Neural progenitor cell (in vitro differentiated cells): ENCODE measurements around the gene RAB11FIP5. TPM values are rescaled to one million over a fixed set of nuclear protein-coding genes. Genes with fewer than 3 reads are reported as not detected.

Experiments
- DNase-seq: peaks from one replicate; pipeline ENCODE4 v3.0.0-alpha.2; 2016; ENCODE audit warnings: low spot score
- H2AFZ ChIP-seq: fragments of 200-600 bp; sonication (generic); replicated peaks from 2 replicates; pipeline ENCODE4 v1.6.1; 2016; ENCODE audit warnings: antibody characterized with exemption
- H3F3A ChIP-seq: fragments of 200-600 bp; sonication (generic); 2 replicates; pipeline ENCODE4 v1.6.1; 2016; ENCODE audit warnings: antibody characterized with exemption, low read depth
- H3K27ac ChIP-seq: fragments of 200-600 bp; sonication (generic); 2 replicates; pipeline ENCODE4 v1.5.1; 2016; ENCODE audit warnings: mild to moderate bottlenecking
- H3K27me3 ChIP-seq: fragments of 200-600 bp; sonication (generic); 2 replicates; pipeline ENCODE4 v1.6.1; 2016; ENCODE audit warnings: mild to moderate bottlenecking, moderate library complexity
- H3K36me3 ChIP-seq: fragments of 200-600 bp; sonication (generic); 2 replicates; pipeline ENCODE4 v1.5.1; 2016
- H3K4me1 ChIP-seq: fragments of 200-600 bp; sonication (generic); 2 replicates; pipeline ENCODE4 v1.6.1; 2016; ENCODE audit warnings: mixed run types
- H3K4me2 ChIP-seq: fragments of 200-600 bp; sonication (generic); 2 replicates; pipeline ENCODE4 v1.6.1; 2016
- H3K4me3 ChIP-seq: fragments of 200-600 bp; sonication (generic); 2 replicates; pipeline ENCODE4 v1.5.1; 2016
- H3K79me2 ChIP-seq: fragments of 200-600 bp; sonication (generic); 2 replicates; pipeline ENCODE4 v1.6.1; 2016; ENCODE audit warnings: low read depth
- H3K9ac ChIP-seq: fragments of 200-600 bp; sonication (generic); 2 replicates; pipeline ENCODE4 v1.6.1; 2016
- H3K9me3 ChIP-seq: fragments of 200-600 bp; sonication (generic); 2 replicates; pipeline ENCODE4 v1.5.1; 2016; ENCODE audit warnings: low read depth
- H4K20me1 ChIP-seq: fragments of 200-600 bp; sonication (generic); 2 replicates; pipeline ENCODE4 v1.6.1; 2016; ENCODE audit warnings: low read depth
- H3K27ac Mint-ChIP-seq: 3 replicates; pipeline ENCODE4 v1.8.0; 2021; ENCODE audit warnings: mixed read lengths
- H3K27me3 Mint-ChIP-seq: 2 replicates; pipeline ENCODE4 v1.8.0; 2022; ENCODE audit warnings: low read depth, mild to moderate bottlenecking, inconsistent platforms, moderate library complexity, mixed read lengths; ENCODE audit not compliant: insufficient read depth
- H3K36me3 Mint-ChIP-seq: 3 replicates; pipeline ENCODE4 v1.8.0; 2021; ENCODE audit warnings: mixed read lengths
- H3K4me1 Mint-ChIP-seq: 3 replicates; pipeline ENCODE4 v1.8.0; 2021; ENCODE audit warnings: mixed read lengths
- H3K4me3 Mint-ChIP-seq: 3 replicates; pipeline ENCODE4 v1.8.0; 2021; ENCODE audit warnings: mild to moderate bottlenecking, moderate library complexity, mixed read lengths
- H3K9me3 Mint-ChIP-seq: 3 replicates; pipeline ENCODE4 v1.8.0; 2020; ENCODE audit warnings: mixed read lengths
- EZH2 ChIP-seq: fragments of 200-600 bp; sonication (generic); IDR thresholded peaks from 2 replicates; pipeline ENCODE4 v1.6.1; 2017; ENCODE audit warnings: antibody characterized with exemption, mild to moderate bottlenecking, moderate library complexity
- EZH2phosphoT487 ChIP-seq: fragments of 200-600 bp; sonication (generic); IDR thresholded peaks from 2 replicates; pipeline ENCODE4 v1.6.1; 2017; ENCODE audit warnings: antibody characterized with exemption
- total RNA-seq: library from RNA; depleted of rRNA; stranded (reverse); fragments of >200 nt; gene quantifications from 2 replicates; pipeline ENCODE4 v1.2.3, GENCODE V29; 2015; ENCODE audit warnings: low replicate concordance
- TF ChIP-seq, protein P1 (sequence below): fragments of 200-600 bp; sonication (generic); IDR thresholded peaks from 2 replicates; pipeline ENCODE4 v1.5.1; 2017; ENCODE audit warnings: antibody characterized with exemption, mild to moderate bottlenecking

RAB11FIP5 gene
- total RNA-seq, 1 donor from 2014 or later, result 4.2 TPM

GRCh38 chr2:73080321-73081131, 32.2 kb downstream of the RAB11FIP5 start:
- Mint-ChIP-seq H3K27ac (no peak overlapping the region), H3K36me3 (peaks cover 3% of the 10 kb centered on the region), H3K4me3 (no peak overlapping the region), H3K4me1 (no peaks in the 10 kb centered on the region), H3K27me3 (peaks cover 7% of the 10 kb centered on the region), H3K9me3 (no peaks in the 10 kb centered on the region)
- Histone ChIP-seq H3K9me3 (no peaks in the 10 kb centered on the region), H3K36me3 (no peaks in the 10 kb centered on the region), H3K79me2 (no peaks in the 10 kb centered on the region), H4K20me1 (peaks cover 5% of the 10 kb centered on the region), H3F3A (no peaks in the 10 kb centered on the region), H3K4me3 (no peak overlapping the region), H3K27me3 (no peaks in the 10 kb centered on the region), H3K9ac (no peak overlapping the region), H3K27ac (no peak overlapping the region), H3K4me1 (peaks cover 9% of the 10 kb centered on the region), H2AFZ (no peak overlapping the region), H3K4me2 (no peak overlapping the region)
- no peak for DNase-seq
- TF ChIP-seq EZH2 (no peak), EZH2phosphoT487 (no peak)

GRCh38 chr2:73079636-73080035, 33.1 kb downstream of the RAB11FIP5 start:
- H3K4me3 Mint-ChIP-seq, result no peak overlapping the region
- H3K36me3 ChIP-seq, result no peaks in the 10 kb centered on the region
- no peak overlapping the region for H3K9ac ChIP-seq
- H3K79me2 ChIP-seq, result no peaks in the 10 kb centered on the region
- DNase-seq, result no peak
- H3K4me2 ChIP-seq, result no peak overlapping the region
- H3K36me3 Mint-ChIP-seq, result peaks cover 3% of the 10 kb centered on the region
- H3K4me3 ChIP-seq, result no peak overlapping the region
- no peak overlapping the region for H2AFZ ChIP-seq
- H3K9me3 Mint-ChIP-seq, result no peaks in the 10 kb centered on the region
- peaks cover 5% of the 10 kb centered on the region for H4K20me1 ChIP-seq
- H3K4me1 Mint-ChIP-seq, result no peaks in the 10 kb centered on the region
- H3K27me3 ChIP-seq, result no peaks in the 10 kb centered on the region
- H3K27me3 Mint-ChIP-seq, result peaks cover 7% of the 10 kb centered on the region
- H3K27ac ChIP-seq, result no peak overlapping the region
- TF ChIP-seq EZH2phosphoT487 (no peak), EZH2 (no peak)
- TF ChIP-seq, protein P1, sequence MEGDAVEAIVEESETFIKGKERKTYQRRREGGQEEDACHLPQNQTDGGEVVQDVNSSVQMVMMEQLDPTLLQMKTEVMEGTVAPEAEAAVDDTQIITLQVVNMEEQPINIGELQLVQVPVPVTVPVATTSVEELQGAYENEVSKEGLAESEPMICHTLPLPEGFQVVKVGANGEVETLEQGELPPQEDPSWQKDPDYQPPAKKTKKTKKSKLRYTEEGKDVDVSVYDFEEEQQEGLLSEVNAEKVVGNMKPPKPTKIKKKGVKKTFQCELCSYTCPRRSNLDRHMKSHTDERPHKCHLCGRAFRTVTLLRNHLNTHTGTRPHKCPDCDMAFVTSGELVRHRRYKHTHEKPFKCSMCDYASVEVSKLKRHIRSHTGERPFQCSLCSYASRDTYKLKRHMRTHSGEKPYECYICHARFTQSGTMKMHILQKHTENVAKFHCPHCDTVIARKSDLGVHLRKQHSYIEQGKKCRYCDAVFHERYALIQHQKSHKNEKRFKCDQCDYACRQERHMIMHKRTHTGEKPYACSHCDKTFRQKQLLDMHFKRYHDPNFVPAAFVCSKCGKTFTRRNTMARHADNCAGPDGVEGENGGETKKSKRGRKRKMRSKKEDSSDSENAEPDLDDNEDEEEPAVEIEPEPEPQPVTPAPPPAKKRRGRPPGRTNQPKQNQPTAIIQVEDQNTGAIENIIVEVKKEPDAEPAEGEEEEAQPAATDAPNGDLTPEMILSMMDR, result no peak
- H3K4me1 ChIP-seq, result peaks cover 9% of the 10 kb centered on the region
- H3K9me3 ChIP-seq, result no peaks in the 10 kb centered on the region
- no peaks in the 10 kb centered on the region for H3F3A ChIP-seq
- H3K27ac Mint-ChIP-seq, result no peak overlapping the region

DNA sequence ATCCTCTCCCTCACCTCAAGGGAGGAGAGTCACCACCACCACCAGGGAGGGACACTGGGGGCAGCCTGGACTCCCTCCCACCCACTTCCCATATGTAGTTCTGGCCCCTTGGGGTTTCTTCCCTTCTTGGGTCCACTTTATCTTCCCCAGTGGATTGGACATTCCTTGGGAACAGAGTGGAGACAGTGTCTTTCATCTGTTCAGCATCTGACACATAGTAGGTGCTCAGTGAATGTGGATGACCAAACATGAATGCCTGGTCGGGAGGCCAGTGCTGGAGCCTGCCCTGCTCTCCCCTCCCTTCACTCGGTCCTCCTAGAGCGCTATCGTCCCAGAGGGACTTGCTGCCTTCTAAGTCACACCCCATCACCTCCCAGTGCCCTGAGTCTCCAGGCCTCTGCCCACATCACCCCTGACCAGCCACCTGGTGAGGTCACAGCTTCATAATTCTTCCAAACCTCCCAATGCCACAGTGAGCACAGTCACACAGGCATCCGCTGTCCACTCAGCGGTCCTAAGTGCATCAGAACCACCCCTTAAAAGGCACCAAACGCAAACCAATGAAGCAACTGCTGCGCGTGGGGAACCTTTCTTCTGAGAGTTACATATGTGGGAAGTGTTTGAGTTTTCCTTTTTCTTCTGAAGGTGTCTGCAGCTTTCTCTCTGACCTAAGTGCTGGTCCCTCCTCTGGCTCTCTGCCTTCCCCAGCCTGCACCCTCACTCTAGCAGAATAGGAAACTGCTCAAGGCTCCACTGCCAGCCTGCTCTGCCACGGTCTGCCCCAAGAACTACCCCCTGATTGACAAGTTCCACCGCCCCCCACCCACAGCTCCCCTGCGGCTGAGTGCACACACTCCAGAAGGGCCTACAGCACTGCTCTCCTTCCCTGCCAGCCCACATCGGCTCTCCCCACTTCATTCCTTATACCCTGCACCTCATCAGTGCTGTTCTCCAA, 34.0 kb downstream of the RAB11FIP5 start:
- Histone ChIP-seq H3K27ac (no peak overlapping the region), H4K20me1 (peaks cover 5% of the 10 kb centered on the region), H3K27me3 (no peaks in the 10 kb centered on the region), H3K4me1 (peaks cover 9% of the 10 kb centered on the region), H3K9me3 (no peaks in the 10 kb centered on the region), H3F3A (no peaks in the 10 kb centered on the region), H3K9ac (no peak overlapping the region), H2AFZ (no peak overlapping the region), H3K4me3 (no peak overlapping the region), H3K36me3 (no peaks in the 10 kb centered on the region), H3K4me2 (no peak overlapping the region), H3K79me2 (no peaks in the 10 kb centered on the region)
- H3K36me3 Mint-ChIP-seq, result peaks cover 3% of the 10 kb centered on the region
- H3K4me3 Mint-ChIP-seq, result no peak overlapping the region
- DNase-seq, result no peak
- peaks cover 5% of the 10 kb centered on the region for H3K27me3 Mint-ChIP-seq
- no peak for TF ChIP-seq EZH2
- TF ChIP-seq, protein P1, result no peak
- no peak for TF ChIP-seq EZH2phosphoT487
- H3K9me3 Mint-ChIP-seq, result no peaks in the 10 kb centered on the region
- no peak overlapping the region for H3K27ac Mint-ChIP-seq
- no peaks in the 10 kb centered on the region for H3K4me1 Mint-ChIP-seq
